ENCODE measurements around the gene ITSN1.
"Not testable (repeated sequence)": the region's sequence is repeated elsewhere in the genome, so short reads cannot be mapped to it uniquely, and the experiment has no call there.

The ITSN1 gene

GRCh38 chr21:33895356-33895755, 253.1 kb downstream of the ITSN1 start:
- no peak for DNase-seq (ENCODE audit: low read depth)

- DNase-seq (ENCODE audit: low read depth), result no peak
Observed at GRCh38 chr21:33896691-33897090, 254.4 kb downstream of the ITSN1 start.

- no peak for DNase-seq (ENCODE audit: low read depth)
Observed at GRCh38 chr21:33897098-33897497, 254.8 kb downstream of the ITSN1 start.

GRCh38 chr21:33897739-33898138, 255.4 kb downstream of the ITSN1 start:
- DNase-seq (ENCODE audit: low read depth), result no peak

GRCh38 chr21:33898586-33898985, 256.3 kb downstream of the ITSN1 start:
- DNase-seq (ENCODE audit: low read depth), result no peak

GRCh38 chr21:33899199-33899598, 256.9 kb downstream of the ITSN1 start:
- no peak for DNase-seq (ENCODE audit: low read depth)

GRCh38 chr21:33901412-33902288, 259.3 kb downstream of the ITSN1 start:
- DNase-seq (ENCODE audit: low read depth), result peak; percentile 46

GRCh38 chr21:33902349-33902748, 260.0 kb downstream of the ITSN1 start:
- no peak for DNase-seq (ENCODE audit: low read depth)

- no peak for DNase-seq (ENCODE audit: low read depth)
Observed at GRCh38 chr21:33904041-33904440, 261.7 kb downstream of the ITSN1 start.

GRCh38 chr21:33908760-33909159, 266.5 kb downstream of the ITSN1 start:
- DNase-seq (ENCODE audit: low read depth), result no peak

- DNase-seq (ENCODE audit: low read depth), result no peak
Observed at GRCh38 chr21:33909756-33910155, 267.5 kb downstream of the ITSN1 start.

- no peak for DNase-seq (ENCODE audit: low read depth)
Observed at GRCh38 chr21:33914188-33914587, 271.9 kb downstream of the ITSN1 start.

- DNase-seq (ENCODE audit: low read depth), result peak; percentile 93
Observed at GRCh38 chr21:33915368-33916199, 273.3 kb downstream of the ITSN1 start, which contains the start of gene ATP5PO. ATP5PO (minus strand) TSS chr21:33915804; CDS start chr21:33915763, 41 bp downstream.

- DNase-seq (ENCODE audit: low read depth), result no peak
Observed at GRCh38 chr21:33916200-33916567, 273.9 kb downstream of the ITSN1 start.

- no peak for DNase-seq (ENCODE audit: low read depth)
Observed at GRCh38 chr21:33917421-33917820, 275.1 kb downstream of the ITSN1 start.

GRCh38 chr21:33924079-33924765, 281.9 kb downstream of the ITSN1 start:
- DNase-seq (ENCODE audit: low read depth), result peak; percentile 52

- no peak for DNase-seq (ENCODE audit: low read depth)
Observed at GRCh38 chr21:33924766-33925100, 282.4 kb downstream of the ITSN1 start.

GRCh38 chr21:33926248-33926647, 283.9 kb downstream of the ITSN1 start:
- DNase-seq (ENCODE audit: low read depth), result not testable (repeated sequence)

- not testable (repeated sequence) for DNase-seq (ENCODE audit: low read depth)
Observed at GRCh38 chr21:33931052-33931798, 288.9 kb downstream of the ITSN1 start.

- no peak for DNase-seq (ENCODE audit: low read depth)
Observed at GRCh38 chr21:33931799-33932390, 289.6 kb downstream of the ITSN1 start.

- DNase-seq (ENCODE audit: low read depth), result no peak
Observed at GRCh38 chr21:33932731-33933130, 290.4 kb downstream of the ITSN1 start.
